Adrenal gland (tissue), 5 donors: ENCODE results near the gene HS2ST1.

ENCODE experiments used
- CTCF ChIP-seq, 6 experiments: fragments of 450-650 bp in 4 of 6; fragments of 200-600 bp in 2 of 6; sonication (generic) in 1 of 6; IDR thresholded peaks; 1 replicate in 5 of 6; 2 replicates in 1 of 6; pipeline versions ENCODE4 v1.5.1 to v1.8.0; 2016 to 2021; ENCODE audit warnings: antibody characterized with exemption in 6 of 6, mild to moderate bottlenecking in 2 of 6, moderate library complexity in 1 of 6
- POLR2A ChIP-seq, 2 donors: fragments of 450-650 bp; IDR thresholded peaks; one replicate each; pipeline ENCODE4 v1.6.1; 2017; ENCODE audit warnings: antibody characterized with exemption in 2 of 2, mild to moderate bottlenecking in 2 of 2, moderate library complexity in 1 of 2
- donor health status: DM: no; HTN: no; CAD: no.

DNA sequence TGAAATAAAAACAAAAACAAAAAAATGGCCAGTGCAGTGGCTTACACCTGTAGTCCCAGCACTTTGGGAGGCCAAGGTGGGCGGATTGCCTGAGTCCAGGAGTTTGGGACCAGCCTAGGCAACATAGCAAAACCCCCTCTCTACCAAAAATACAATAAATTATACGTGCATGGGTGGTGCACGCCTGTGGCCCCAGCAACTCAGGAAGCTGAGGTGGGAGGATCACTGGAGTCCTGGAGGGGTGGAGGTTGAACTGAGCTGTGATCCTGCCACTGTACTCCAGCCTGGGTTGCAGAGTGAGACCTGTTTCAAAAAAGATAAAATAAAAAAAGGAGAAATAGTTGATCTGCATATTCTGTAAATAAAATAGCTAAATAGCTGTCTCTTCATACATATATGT is 41.2 kb downstream of the HS2ST1 start:
- no peak for TF ChIP-seq CTCF (IDR thresholded peaks at IDR 0.05)
- TF ChIP-seq POLR2A (IDR thresholded peaks at IDR 0.05), result no peak
